Hepatocyte (in vitro differentiated cells): ENCODE measurements around the gene BCAR1.

Source experiments
- CTCF ChIP-seq: fragments of 200-600 bp; sonication (generic); IDR thresholded peaks from 2 replicates; pipeline ENCODE4 v1.5.1; 2016; ENCODE audit warnings: antibody characterized with exemption, mild to moderate bottlenecking; ENCODE audit not compliant: poor library complexity
- EZH2 ChIP-seq: fragments of 200-600 bp; sonication (generic); IDR thresholded peaks from 2 replicates; pipeline ENCODE4 v1.6.1; 2016; ENCODE audit warnings: antibody characterized with exemption, mild to moderate bottlenecking, borderline replicate concordance
- EZH2phosphoT487 ChIP-seq: fragments of 200-600 bp; sonication (generic); IDR thresholded peaks from one replicate; pipeline ENCODE4 v1.6.1; 2018; ENCODE audit warnings: antibody characterized with exemption, mild to moderate bottlenecking, low read depth, moderate library complexity; ENCODE audit not compliant: unreplicated experiment, severe bottlenecking

DNA sequence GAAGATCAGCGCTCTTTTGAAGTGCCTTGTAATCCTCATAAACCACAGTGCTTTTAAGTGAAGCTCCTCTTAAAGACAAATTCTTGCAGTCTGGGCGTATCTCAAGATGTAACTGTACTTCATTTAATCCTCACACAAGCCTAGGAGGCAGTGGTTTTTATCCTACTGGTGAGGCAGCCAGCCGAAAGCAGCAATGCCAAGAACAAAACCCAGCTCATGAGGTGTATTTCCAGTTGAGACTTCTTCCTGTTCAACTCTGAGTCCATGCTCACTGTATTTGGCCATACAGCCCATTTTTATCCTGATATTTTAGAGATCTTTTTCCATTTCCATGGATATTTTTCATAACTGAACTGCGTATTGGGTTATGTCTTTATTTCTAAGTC lies 58.2 kb downstream of the BCAR1 start:
- TF ChIP-seq CTCF (no peak), EZH2 (no peak), EZH2phosphoT487 (no peak)
